B cell (primary cell): ENCODE data around the gene TMSB4X. TPM values are rescaled to one million over a fixed set of nuclear protein-coding genes. Genes with fewer than 3 reads are reported as not detected.

Source experiments
- ATAC-seq: fragments of 200-7000 bp; cut with Tn5 transposase; one replicate; pipeline ENCODE4 v1.10.0; 2021; ENCODE audit warnings: low read depth, mild to moderate bottlenecking, moderate number of reproducible peaks, moderate library complexity
- CTCF ChIA-PET: fragments of 350-600 bp; sonication (Branson Sonifier 250); formaldehyde crosslinking; loops from one replicate; lab custom pipeline; 2021; ENCODE audit warnings: antibody characterized with exemption, inconsistent platforms; lab: Charles Lee
- POLR2A ChIA-PET: fragments of 350-600 bp; sonication (Branson Sonifier 250); formaldehyde crosslinking; loops from one replicate; lab custom pipeline; 2021; ENCODE audit warnings: antibody characterized with exemption; lab: Charles Lee
- DNase-seq: peaks from one replicate; pipeline ENCODE4 v3.0.0; 2013
- H2AFZ ChIP-seq: 2 replicates; pipeline ENCODE4 v1.6.1; 2012; ENCODE audit warnings: mild to moderate bottlenecking, low read depth, low read length; ENCODE audit not compliant: insufficient read depth, poor library complexity, severe bottlenecking
- H3K27ac ChIP-seq, 2 donors: 1 replicate in 1 of 2; 2 replicates in 1 of 2; pipeline ENCODE4 v1.5.1; 2012 to 2013; ENCODE audit warnings: low read length in 2 of 2, mild to moderate bottlenecking in 2 of 2, moderate library complexity in 1 of 2
- H3K27me3 ChIP-seq, 4 experiments: fragments of 200-600 bp in 1 of 4; sonication (generic) in 1 of 4; replicated peaks in 1 of 4; 1 replicate in 2 of 4; 2 replicates in 2 of 4; pipeline versions ENCODE4 v1.6.1 to v1.7.0; 2013 to 2016; ENCODE audit warnings: low read length in 3 of 4, mild to moderate bottlenecking in 2 of 4, mixed read lengths in 1 of 4, moderate library complexity in 1 of 4; ENCODE audit not compliant: insufficient read depth in 4 of 4, control insufficient read depth in 3 of 4; ENCODE audit errors: control extremely low read depth in 1 of 4
- H3K36me3 ChIP-seq, 2 experiments: replicated peaks in 1 of 2; 1 replicate in 1 of 2; 2 replicates in 1 of 2; pipeline versions ENCODE4 v1.6.1 to v1.7.1; 2013; ENCODE audit warnings: low read length in 1 of 2; ENCODE audit not compliant: insufficient read depth in 2 of 2, control insufficient read depth in 1 of 2; ENCODE audit errors: control extremely low read depth in 1 of 2, extremely low read depth in 1 of 2
- H3K4me1 ChIP-seq, 2 donors: fragments of 200-600 bp in 1 of 2; sonication (generic) in 1 of 2; 1 replicate in 1 of 2; 2 replicates in 1 of 2; pipeline versions ENCODE4 v1.5.1 to v1.6.1; 2013 to 2017; ENCODE audit warnings: low read length in 2 of 2; ENCODE audit not compliant: control insufficient read depth in 2 of 2, insufficient read depth in 2 of 2
- H3K4me2 ChIP-seq: replicated peaks from 2 replicates; pipeline ENCODE3; 2012; ENCODE audit warnings: mild to moderate bottlenecking, low read depth, low read length; ENCODE audit not compliant: poor library complexity, severe bottlenecking
- H3K4me3 ChIP-seq, 5 experiments: fragments of 200-600 bp in 1 of 5; sonication (generic) in 1 of 5; 1 replicate in 3 of 5; 2 replicates in 2 of 5; pipeline versions ENCODE4 v1.5.1 to v1.7.0; 2011 to 2016; ENCODE audit warnings: low read length in 4 of 5, mild to moderate bottlenecking in 4 of 5, low read depth in 2 of 5, control low read depth in 1 of 5, moderate library complexity in 1 of 5; ENCODE audit not compliant: insufficient read depth in 1 of 5; ENCODE audit errors: control extremely low read depth in 1 of 5, extremely low read depth in 1 of 5
- H3K79me2 ChIP-seq: fragments of 200-600 bp; sonication (generic); one replicate; pipeline ENCODE4 v1.6.0; 2016; ENCODE audit warnings: low read length; ENCODE audit not compliant: control insufficient read depth, insufficient read depth
- H3K9ac ChIP-seq: fragments of 200-600 bp; sonication (generic); 2 replicates; pipeline ENCODE4 v1.6.1; 2017; ENCODE audit warnings: mild to moderate bottlenecking, low read length, moderate library complexity
- H3K9me3 ChIP-seq, 3 donors: one replicate each; pipeline versions ENCODE4 v1.6.1 to v1.7.1; 2013; ENCODE audit warnings: low read length in 2 of 3; ENCODE audit not compliant: control insufficient read depth in 2 of 3, insufficient read depth in 1 of 3; ENCODE audit errors: control extremely low read depth in 1 of 3
- H4K20me1 ChIP-seq: 2 replicates; pipeline ENCODE4 v1.6.0; 2012; ENCODE audit warnings: mild to moderate bottlenecking, low read length; ENCODE audit not compliant: insufficient read depth, control insufficient read depth, poor library complexity, severe bottlenecking
- H3K27ac Mint-ChIP-seq: one replicate; pipeline ENCODE4 v1.8.0; 2021; ENCODE audit warnings: mixed read lengths
- H3K27me3 Mint-ChIP-seq: one replicate; pipeline ENCODE4 v1.8.0; 2021; ENCODE audit warnings: mixed read lengths
- H3K4me1 Mint-ChIP-seq: one replicate; pipeline ENCODE4 v1.8.0; 2021; ENCODE audit warnings: mixed read lengths
- H3K4me3 Mint-ChIP-seq: one replicate; pipeline ENCODE4 v1.8.0; 2021; ENCODE audit warnings: mixed read lengths
- H3K9me3 Mint-ChIP-seq: one replicate; pipeline ENCODE4 v1.8.0; 2022; ENCODE audit warnings: mixed read lengths; ENCODE audit not compliant: insufficient read depth
- CTCF ChIP-seq: fragments of 200-600 bp; IDR thresholded peaks from one replicate; pipeline ENCODE4 v1.8.0; 2022; ENCODE audit warnings: antibody characterized with exemption, mild to moderate bottlenecking
- EZH2 ChIP-seq: IDR thresholded peaks from 2 replicates; pipeline ENCODE4 v1.6.1; 2012; ENCODE audit warnings: borderline replicate concordance, low read depth, mild to moderate bottlenecking, moderate library complexity, low read length; ENCODE audit not compliant: insufficient read depth, poor library complexity, severe bottlenecking
- WGBS: methylation state at CpG from one replicate; pipeline ENCODE4 v1.1.5; 2013; ENCODE audit warnings: missing lambda C conversion rate; ENCODE audit not compliant: insufficient coverage; 5-methylcytosine and 5-hydroxymethylcytosine counted together
- intact Hi-C: fragments of 100-400 bp; cut with micrococcal nuclease; formaldehyde crosslinking; loops from one replicate; pipeline ENCODE4 v1.10.0; 2022
- polyA plus RNA-seq: library from polyadenylated mRNA; depleted of rRNA; stranded (reverse); fragments of >200 nt; gene quantifications from 2 replicates; pipeline ENCODE4 v1.2.3, GENCODE V29; 2012
- total RNA-seq, 2 donors: library from RNA; stranded (reverse); fragments of 120-200 nt in 1 of 2; gene quantifications; 1 replicate in 1 of 2; 2 replicates in 1 of 2; pipeline versions ENCODE4 v1.2.3 to v1.2.4, GENCODE V29; 2013 to 2022

Gene TMSB4X
- total and polyA plus RNA-seq, 2 donors (not counting 1 experiment from before 2014, with no cell fraction given), result 2,550 to 4,850 TPM

DNA sequence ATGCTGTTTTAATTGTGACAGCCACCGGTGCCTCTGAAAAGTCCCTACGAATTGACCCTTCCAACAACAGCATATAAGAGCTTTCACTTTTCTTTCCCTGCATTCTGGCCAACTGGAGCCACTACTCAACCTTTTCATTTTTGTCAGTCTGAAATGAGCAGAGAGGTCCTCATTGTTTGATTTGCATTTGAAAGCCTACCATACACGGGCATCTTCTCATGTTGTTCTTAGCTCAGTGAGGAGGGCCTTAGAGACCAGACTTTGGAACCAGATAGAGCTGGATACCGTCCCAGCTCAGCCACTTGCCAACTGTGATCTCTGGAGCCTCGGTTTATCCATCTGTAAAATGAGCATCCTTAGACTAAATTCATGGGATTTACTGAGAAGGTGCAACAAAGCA, 16.9 kb upstream of the TMSB4X start:
- Histone ChIP-seq H3K4me2 (peak overlapping the region; percentile 79), H3K36me3 (no peaks in the 10 kb centered on the region), H3K9me3 (no peaks in the 10 kb centered on the region), H3K79me2 (peaks cover 39% of the 10 kb centered on the region), H3K27me3 (no peaks in the 10 kb centered on the region), H3K4me1 (peaks cover 83 to 84% of the 10 kb centered on the region in 2 donors), H3K27ac (peak overlapping the region; percentile 95), H2AFZ (no peak overlapping the region), H3K9ac (no peak overlapping the region), H3K4me3 (no peak overlapping the region), H4K20me1 (no peaks in the 10 kb centered on the region)
- Mint-ChIP-seq H3K9me3 (no peaks in the 10 kb centered on the region), H3K27me3 (no peaks in the 10 kb centered on the region), H3K4me1 (peaks cover 68% of the 10 kb centered on the region), H3K4me3 (peak overlapping the region; percentile 90), H3K27ac (peak overlapping the region; percentile 80)
- ATAC-seq (no peak), DNase-seq (no peak)
- CTCF ChIA-PET, result interaction anchor here (0.7 to 4.8 kb wide), 7 partner anchors 10 to 530 kb away, joined by 3 to 35 read pairs (median 9); partner anchors contain the start of genes PRPS2 and TMSB4X
- WGBS, result no CpG with 5 or more reads among the region's 5 CpGs
- TF ChIP-seq CTCF, result no peak
- no peak for TF ChIP-seq EZH2
- POLR2A ChIA-PET, result interaction anchor here (0.7 to 6.7 kb wide), 2 partner anchors 15 to 788 kb away, joined by 4 to 136 read pairs; partner anchors contain the start of gene TMSB4X
- intact Hi-C loops, result no loop called here

DNA sequence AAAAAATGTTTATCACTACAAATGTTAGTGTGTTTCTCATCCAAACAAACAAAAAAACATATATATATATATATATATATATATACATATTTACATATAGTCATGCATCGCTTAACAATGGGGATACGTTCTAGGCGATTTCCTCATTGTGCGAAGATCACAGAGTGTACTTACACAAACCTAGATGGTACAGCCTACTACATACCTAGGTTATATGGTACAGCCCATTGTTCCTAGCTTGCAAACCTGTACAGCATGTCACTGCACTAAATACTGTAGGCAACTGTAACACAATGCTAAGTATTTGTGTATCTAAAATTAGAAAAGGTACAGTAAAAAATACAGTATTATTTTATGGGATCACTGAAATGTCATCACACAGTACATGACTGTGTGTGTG, 16.4 kb upstream of the TMSB4X start:
- intact Hi-C loops, result no loop called here
- Histone ChIP-seq H3K9ac (no peak overlapping the region), H3K4me2 (peak overlapping the region; percentile 79), H3K27ac (peak overlapping the region; percentile 95), H3K36me3 (no peaks in the 10 kb centered on the region), H3K4me3 (no peak overlapping the region), H3K27me3 (no peaks in the 10 kb centered on the region), H3K9me3 (no peaks in the 10 kb centered on the region), H3K4me1 (peaks cover 79 to 80% of the 10 kb centered on the region in 2 donors), H3K79me2 (peaks cover 35% of the 10 kb centered on the region), H2AFZ (no peak overlapping the region), H4K20me1 (no peaks in the 10 kb centered on the region)
- H3K4me1 Mint-ChIP-seq, result peaks cover 64% of the 10 kb centered on the region
- WGBS, result no CpG with 5 or more reads among the region's 4 CpGs
- H3K9me3 Mint-ChIP-seq, result no peaks in the 10 kb centered on the region
- H3K27me3 Mint-ChIP-seq, result no peaks in the 10 kb centered on the region
- no peak for ATAC-seq
- no peak for DNase-seq
- CTCF ChIA-PET, result interaction anchor here (1.6 to 4.8 kb wide), 5 partner anchors 9 to 529 kb away, joined by 4 to 35 read pairs (median 9); partner anchors contain the start of gene TMSB4X
- H3K27ac Mint-ChIP-seq, result peak overlapping the region; percentile 80
- H3K4me3 Mint-ChIP-seq, result no peak overlapping the region
- POLR2A ChIA-PET, result interaction anchor here (0.7 to 6.7 kb wide), 2 partner anchors 14 to 787 kb away, joined by 4 to 136 read pairs; partner anchors contain the start of gene TMSB4X
- TF ChIP-seq CTCF (no peak), EZH2 (no peak)
